T-helper 22 cell (primary cell): Measurements from ENCODE around the gene SCN4B.
A peak's percentile ranks its signal among the peaks of the same experiment; 100 is the strongest.
"Not testable (repeated sequence)": the region's sequence is repeated elsewhere in the genome, so short reads cannot be mapped to it uniquely, and the experiment has no call there.

Experiments
- DNase-seq: peaks from one replicate; pipeline ENCODE4 v3.0.0-alpha.2; 2020; ENCODE audit warnings: low read depth

SCN4B gene, protein sequence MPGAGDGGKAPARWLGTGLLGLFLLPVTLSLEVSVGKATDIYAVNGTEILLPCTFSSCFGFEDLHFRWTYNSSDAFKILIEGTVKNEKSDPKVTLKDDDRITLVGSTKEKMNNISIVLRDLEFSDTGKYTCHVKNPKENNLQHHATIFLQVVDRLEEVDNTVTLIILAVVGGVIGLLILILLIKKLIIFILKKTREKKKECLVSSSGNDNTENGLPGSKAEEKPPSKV

GRCh38 chr11:118152552-118153471, at the start of gene SCN4B:
TSS of gene SCN4B (minus strand) at chr11:118152823. CDS start at chr11:118152673, 150 bp downstream.
- DNase-seq: no peak

GRCh38 chr11:118201966-118202365, 49.3 kb upstream of the SCN4B start:
- DNase-seq: no peak

DNA sequence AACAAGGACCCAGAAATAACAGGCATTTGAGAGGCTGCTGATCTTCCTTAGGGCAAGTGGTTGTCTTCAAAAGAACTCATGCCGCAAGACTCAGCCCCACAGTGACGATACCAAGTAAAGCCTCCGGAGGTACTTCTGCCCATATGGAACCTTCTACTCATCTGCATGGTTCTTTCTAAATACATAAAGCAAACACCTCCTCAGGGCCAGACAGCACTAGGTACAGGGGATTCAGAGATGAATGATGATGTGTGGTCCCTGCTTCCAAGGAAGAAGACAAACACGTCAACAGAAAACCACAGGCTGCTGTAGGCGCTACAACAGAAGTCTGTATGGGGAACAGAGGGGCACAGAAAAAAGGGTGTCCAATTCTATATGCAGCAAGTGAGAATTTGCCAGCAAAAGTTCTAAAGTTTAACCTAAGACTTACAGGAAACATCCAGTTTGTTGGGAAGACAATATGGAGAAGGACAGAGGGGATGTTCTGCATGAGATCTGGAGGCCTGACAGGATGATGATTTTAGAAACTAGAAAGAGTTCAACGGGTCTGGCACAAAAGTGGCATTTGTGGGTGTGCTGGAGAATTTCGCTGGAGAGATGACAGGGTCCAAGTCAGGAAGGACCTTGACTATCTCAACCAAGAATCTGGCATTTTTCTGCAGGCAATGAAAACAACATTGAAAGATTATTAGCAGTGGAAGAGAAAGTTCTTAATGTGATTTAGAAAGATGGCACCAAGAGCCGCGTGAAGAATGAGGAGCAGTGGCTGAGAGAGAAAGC, 48.5 kb upstream of the SCN4B start:
- DNase-seq: peak; percentile 42

DNA sequence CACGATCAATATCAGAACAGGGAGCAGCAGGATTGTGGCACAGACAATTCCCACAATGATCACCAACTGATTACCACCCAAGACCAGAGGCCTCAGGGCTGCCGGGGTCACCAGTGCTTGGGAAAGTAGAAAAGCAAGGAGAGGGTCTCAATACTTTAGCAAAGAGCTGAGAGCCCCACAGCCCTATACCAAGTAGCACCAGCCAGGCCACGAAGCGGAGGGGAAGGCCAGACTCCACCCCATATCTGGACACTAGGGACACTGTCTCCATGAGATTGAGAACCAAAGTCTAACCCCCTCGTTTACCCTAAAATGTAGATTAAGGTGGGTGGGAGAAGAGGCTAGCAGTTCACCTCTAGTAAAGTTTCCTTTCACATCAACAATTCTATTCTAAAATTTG, 47.9 kb upstream of the SCN4B start:
- no peak for DNase-seq

GRCh38 chr11:118199135-118199534, 46.5 kb upstream of the SCN4B start:
- no peak for DNase-seq

- DNase-seq: peak; percentile 53
Observed at GRCh38 chr11:118198370-118198769, 45.7 kb upstream of the SCN4B start.

- no peak for DNase-seq
Observed at GRCh38 chr11:118194835-118195627, 42.4 kb upstream of the SCN4B start.

DNA sequence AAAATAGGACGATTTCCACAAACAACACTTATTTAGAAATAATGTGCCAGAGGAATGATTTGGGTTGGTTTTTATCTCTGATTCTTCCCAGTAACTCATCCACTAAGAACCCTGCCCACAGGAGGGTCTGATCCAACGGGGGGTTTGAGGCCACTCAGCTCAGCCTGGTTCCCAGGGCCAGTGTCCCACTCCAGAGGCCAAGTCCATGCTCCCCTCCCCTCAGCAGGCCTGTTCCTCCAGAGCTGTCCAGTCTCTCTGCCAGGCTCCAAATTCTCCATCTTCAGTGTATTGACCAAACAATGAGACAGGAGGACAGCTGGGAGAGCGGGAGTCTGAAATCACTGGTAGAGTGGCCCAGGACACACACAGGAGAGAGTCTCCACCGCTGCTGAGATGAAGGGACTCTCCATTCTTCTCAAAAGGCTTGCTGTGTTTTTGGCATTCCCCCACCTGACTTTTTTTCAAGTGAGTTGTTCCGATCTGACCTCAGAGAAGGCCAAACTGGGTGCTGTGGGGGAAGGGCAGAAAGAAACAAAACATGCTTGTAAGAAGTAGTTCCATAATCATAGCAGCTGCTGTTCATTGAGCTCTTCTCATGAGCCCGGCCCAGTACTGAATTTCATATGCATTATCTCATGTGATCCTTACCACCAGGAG, 41.4 kb upstream of the SCN4B start:
- DNase-seq: no peak

DNA sequence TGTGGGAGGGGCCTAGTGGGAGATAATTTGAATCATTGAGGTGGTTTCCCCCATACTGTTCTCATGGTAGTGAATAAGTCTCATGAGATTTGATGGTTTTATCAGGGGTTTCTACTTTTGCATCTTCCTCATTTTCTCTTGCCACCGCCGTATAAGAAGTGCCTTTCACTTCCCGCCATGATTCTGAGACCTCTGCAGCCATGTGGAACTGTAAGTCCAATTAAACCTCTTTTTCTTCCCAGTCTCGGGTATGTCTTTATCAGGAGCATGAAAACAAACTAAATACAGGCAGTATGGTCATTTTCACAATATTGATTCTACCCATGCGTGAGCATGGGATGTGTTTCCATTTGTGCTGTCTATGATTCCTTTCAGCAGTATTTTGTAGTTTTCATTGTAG, 40.2 kb upstream of the SCN4B start:
- not testable (repeated sequence) for DNase-seq

- not testable (repeated sequence) for DNase-seq
Observed at GRCh38 chr11:118190942-118191506, 38.4 kb upstream of the SCN4B start.

- no peak for DNase-seq
Observed at GRCh38 chr11:118186346-118187107, 33.9 kb upstream of the SCN4B start.

DNA sequence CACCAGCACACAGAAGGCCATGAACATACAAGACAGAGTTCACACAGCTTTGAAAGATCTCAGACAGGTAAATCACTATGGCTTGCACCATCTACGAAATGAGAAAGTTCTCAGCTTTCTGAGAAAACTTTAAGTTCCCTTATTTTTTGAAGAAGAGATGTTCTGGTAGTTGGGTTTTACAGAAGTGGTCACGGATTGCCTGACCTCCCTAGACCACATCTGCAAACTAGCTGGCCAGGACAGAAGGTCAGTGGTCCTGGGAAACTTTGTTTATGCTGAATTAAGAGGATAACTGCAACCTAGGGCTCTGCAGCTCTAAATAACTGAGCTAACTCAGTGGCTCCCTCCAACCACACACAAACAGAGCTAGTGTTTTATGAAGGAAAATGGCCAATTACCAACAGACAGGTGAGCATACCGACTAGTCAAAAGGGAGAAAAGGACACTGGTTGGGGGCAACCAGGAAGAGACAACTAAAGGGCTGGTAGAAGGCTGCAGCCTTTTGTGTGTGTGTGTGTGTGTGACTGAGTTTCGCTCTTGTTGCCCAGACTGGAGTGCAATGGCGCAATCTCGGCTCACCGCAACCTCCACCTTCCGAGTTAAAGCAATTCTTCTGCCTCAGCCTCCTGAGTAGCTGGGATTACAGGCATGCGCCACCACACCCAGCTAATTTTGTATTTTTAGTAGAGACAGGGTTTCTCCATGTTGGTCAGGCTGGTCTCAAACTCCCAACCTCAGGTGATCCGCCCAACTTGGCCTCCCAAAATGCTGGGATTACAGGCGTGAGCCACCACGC, 32.4 kb upstream of the SCN4B start:
- no peak for DNase-seq

DNA sequence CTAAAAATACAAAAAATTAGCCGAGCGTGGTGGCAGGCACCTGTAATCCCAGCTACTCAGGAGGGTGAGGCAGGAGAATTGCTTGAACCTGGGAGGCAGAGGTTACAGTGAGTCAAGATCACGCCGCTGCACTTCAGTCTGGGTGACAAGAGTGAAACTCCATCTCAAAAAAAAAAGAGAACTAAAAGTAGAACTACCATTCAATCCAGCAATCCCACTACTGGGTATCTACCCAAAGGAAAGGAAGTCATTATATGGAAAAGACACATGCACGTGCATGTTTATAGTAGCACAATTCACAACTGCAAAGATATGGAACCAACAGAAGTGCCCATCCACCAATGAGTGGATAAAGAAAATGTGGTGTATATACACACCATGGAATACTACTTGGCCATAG, 31.1 kb upstream of the SCN4B start:
- not testable (repeated sequence) for DNase-seq

- no peak for DNase-seq
Observed at GRCh38 chr11:118180300-118180703, 27.7 kb upstream of the SCN4B start.

- DNase-seq: no peak
Observed at GRCh38 chr11:118176778-118177134, 24.1 kb upstream of the SCN4B start.

DNA sequence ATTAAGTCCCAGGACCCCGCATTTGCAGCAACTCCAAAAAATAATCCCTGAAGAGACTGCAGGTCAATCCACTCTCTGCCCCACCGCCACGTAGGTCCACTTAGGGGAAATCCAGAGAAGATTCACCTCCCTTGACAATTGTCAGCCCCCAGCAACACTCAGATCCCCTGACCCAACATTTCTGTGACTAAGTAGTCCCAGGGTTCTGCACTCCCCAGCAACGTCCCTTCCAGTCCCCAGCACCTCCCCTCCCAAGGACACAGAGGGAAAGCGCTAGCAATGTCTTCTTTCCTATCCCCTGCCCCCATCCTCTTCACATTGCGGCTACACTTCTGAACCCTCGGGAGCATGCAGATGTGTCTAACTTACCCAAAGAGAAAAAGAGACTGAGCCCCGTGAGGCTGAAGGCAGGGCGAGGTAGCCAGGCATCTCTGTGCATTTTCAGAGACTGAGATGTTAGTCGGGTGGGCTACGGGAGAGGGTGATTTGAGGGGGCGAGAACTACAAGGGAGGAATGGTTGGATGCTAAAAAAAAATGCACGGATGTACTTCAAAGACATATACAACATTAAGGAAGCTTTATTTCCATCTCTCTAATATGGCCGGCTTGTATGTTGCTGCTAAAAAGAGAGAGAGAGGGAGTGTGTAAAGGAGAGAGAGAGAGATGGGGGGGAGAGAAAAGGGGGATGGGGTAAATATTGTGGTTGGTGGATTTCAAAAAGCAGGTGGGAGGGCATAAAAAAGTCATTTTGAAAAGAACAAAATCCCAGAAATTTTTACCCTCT, 23.6 kb upstream of the SCN4B start, which contains the start of gene SCN2B:
SCN2B (minus strand) TSS at position 647 of the 785 bp plus-strand sequence; CDS start at position 439, 208 bp downstream.
- no peak for DNase-seq

DNA sequence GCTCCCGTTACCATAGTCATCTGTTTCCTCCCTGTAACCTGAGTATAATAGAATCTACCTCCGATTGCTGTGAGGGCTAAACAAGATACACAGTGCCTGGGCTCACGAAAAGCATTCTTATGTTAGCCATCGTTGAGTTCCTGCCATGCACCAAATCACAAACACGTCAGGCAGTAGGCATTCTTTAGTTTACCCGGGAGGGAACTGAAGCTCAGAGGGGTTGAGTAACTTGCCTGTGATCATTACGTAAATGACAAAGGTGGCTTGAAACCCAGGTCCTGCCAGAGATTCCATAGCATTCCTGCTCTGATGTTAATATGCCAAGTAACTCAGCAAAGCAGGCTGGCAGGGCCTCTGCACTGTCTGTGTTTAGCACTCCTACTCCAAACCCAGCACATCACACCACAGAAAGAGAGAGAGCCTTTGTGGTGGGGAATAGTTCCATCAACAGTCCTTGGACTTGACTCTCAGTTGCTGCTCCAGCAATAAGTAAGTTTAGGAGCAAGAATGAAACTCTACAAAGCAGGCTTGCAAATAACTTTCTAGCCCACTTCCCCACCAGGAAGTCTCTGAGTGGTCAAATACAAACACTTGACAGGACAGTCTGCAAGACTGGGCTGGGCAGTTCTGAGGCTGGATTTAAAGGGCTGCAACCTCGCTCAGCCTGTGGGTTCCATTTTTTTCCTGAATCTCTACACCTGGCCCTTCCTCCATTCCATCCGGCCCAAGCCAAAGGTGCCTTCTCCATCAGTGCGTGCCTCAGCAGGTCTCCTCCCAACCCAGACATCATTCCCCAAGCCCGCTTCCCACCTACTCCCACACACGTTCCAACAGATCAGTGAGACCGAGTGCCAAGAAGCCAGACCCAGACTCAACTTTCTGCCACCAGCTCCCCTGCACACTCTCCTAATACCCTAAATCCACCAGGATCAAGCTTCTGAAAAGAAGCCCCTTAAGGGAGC, 22.7 kb upstream of the SCN4B start:
- DNase-seq: no peak
